ENCODE data around the gene LMTK3. TPM values are rescaled to one million over a fixed set of nuclear protein-coding genes. Genes with fewer than 3 reads are reported as not detected.

LMTK3 gene
- total and polyA plus RNA-seq, 8 donors, result 2.3 to 7.7 (median 3.1) TPM

DNA sequence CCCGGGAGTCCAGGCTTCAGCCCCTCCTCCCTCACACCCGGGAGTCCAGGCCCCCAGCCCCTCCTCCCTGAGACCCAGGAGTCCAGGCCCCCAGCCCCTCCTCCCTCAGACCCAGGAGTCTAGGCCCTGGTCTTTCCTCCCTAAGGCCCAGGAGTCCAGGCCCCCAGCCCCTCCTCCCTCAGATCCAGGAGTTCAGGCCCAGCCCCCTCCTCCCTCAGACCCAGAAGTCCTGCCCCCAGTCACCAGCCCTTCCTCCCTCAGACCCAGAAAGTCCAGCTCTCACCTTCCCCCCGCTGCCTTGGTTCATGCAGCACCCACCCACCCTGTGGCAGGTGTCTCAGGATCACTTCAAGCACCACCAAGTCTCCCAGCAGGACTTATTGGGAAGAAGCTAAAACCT, 28.3 kb downstream of the LMTK3 start:
- no peak for FAIRE-seq
- Histone ChIP-seq H3K36me3 (no peaks in the 10 kb centered on the region), H3K4me3 (no peak overlapping the region), H3K27ac (no peak overlapping the region), H3K4me1 (peaks cover 0 to 8% (median 3%) of the 10 kb centered on the region in 3 donors), H3K27me3 (no peaks in the 10 kb centered on the region), H3K9me3 (no peaks in the 10 kb centered on the region)
- DNase-seq, result peak in 1 of 6 donors; percentile 55
- no peak for ATAC-seq
- WGBS, 2 donors, result 39 to 50% methylated on average over 2 to 3 of the region's 3 CpGs
- TF ChIP-seq, protein P1, sequence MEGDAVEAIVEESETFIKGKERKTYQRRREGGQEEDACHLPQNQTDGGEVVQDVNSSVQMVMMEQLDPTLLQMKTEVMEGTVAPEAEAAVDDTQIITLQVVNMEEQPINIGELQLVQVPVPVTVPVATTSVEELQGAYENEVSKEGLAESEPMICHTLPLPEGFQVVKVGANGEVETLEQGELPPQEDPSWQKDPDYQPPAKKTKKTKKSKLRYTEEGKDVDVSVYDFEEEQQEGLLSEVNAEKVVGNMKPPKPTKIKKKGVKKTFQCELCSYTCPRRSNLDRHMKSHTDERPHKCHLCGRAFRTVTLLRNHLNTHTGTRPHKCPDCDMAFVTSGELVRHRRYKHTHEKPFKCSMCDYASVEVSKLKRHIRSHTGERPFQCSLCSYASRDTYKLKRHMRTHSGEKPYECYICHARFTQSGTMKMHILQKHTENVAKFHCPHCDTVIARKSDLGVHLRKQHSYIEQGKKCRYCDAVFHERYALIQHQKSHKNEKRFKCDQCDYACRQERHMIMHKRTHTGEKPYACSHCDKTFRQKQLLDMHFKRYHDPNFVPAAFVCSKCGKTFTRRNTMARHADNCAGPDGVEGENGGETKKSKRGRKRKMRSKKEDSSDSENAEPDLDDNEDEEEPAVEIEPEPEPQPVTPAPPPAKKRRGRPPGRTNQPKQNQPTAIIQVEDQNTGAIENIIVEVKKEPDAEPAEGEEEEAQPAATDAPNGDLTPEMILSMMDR (IDR thresholded peaks at IDR 0.05), result no peak
- intact Hi-C loops (cut with DNase I), result no loop called here

DNA sequence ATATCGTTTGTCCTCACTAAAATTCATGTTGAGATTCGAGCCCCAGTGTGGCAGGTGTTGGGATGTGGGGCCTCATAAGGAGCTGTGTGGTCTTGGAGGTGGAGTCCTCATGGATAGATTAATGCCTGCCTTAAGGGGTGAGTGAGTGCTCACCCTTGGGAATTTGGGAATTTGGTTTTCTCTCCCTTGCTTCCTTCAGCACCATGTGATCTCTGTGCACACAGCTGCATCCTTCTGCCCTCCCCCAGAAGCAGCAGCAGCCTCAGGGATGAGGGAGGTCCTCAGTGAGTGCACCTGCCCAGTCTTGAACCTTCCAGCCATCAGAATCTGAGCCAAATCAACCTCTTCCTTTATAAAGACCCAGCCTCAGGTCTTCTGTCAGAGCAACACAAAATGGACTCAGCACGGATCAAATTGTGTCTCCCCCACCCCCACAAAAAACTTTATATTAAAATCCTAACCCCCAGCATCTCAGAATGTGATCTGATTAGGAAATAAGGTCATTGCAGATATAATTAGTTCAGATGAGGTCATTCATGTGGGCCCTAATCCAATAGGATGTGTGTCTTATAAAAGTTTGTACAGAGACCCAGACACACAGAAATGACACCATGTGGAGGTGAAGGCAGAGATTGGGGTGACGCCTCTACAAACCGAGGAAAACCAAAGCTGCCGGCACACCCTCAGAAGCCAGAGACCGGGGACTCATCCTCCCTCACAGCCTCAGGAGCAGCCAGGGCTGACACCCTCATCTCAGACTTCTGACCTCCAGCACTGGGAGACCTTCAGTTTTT, 29.6 kb downstream of the LMTK3 start:
- Histone ChIP-seq H3K27me3 (no peaks in the 10 kb centered on the region), H3K9me3 (no peaks in the 10 kb centered on the region), H3K4me3 (no peak overlapping the region), H3K27ac (no peak overlapping the region), H3K36me3 (peaks cover 0 to 4% (median 0%) of the 10 kb centered on the region in 3 donors), H3K4me1 (peaks cover 0 to 6% (median 3%) of the 10 kb centered on the region in 3 donors)
- no peak for ATAC-seq
- WGBS, 2 donors, result 74 to 79% methylated on average over 7 of the region's 7 CpGs
- DNase-seq, result no peak
- intact Hi-C loops (cut with DNase I), result no loop called here
- FAIRE-seq, result no peak
- TF ChIP-seq, protein P1 (IDR thresholded peaks at IDR 0.05), result no peak

DNA sequence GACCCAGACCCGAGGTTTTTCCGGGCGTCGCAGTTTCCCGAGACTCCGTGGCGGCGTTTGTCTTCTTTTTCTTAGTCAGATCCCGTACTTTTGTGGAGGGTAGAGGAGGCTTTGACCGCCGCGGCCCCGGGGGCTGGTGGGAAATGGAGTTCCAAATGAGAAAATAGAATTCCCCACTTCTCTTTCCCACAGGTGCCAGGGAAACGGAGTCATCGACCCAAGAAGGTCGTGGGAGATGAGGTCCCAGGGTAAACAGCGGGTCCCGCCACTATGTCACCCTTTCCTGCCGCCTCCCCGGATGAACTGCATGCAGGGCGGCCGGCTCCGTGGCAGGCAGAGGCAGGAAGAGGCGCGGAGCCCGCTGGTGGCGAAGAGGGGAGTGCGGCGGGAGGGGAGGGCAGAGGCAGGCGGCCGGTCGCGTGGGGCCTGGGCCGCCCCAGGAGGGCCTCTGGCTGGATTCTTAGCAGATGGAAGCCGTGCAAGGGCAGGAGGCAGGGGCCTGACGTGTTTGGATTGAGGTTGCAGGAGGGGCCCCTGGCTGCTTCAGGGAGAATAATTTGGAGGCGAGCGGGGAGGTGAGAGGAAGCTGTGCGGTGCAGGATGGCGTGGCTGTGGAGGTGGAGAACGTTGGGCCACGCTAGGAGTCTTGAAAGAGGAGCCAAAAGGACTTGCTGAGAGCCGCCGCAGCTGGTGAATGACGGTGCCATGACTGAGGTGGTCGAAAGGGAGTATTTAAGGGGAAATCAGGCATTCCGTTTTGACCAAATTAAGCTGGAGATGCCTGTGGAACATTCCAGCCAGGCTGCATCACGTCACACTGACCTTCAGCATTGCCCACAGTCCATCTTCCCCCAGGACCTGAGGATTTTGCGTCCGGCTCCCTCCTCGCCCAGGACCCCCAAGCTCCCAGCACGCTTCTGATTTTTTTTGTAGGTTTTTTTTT, 30.8 kb downstream of the LMTK3 start:
- DNase-seq (peak in 2 of 6 donors; percentile 81), ATAC-seq (peak; percentile 50 to 82 (median 71)), FAIRE-seq (no peak)
- H3K4me3 ChIP-seq, result peak overlapping the region; percentile 31 to 60 (median 42)
- H3K27me3 ChIP-seq, result no peaks in the 10 kb centered on the region
- peak overlapping the region; percentile 15 to 65 (median 44) for H3K27ac ChIP-seq
- intact Hi-C loops (cut with DNase I), result no loop called here
- TF ChIP-seq, protein P1 (IDR thresholded peaks at IDR 0.05), result no peak
- 25 to 30% methylated on average over 51 to 52 of the region's 52 CpGs for WGBS, 2 donors
- H3K9me3 ChIP-seq, result no peaks in the 10 kb centered on the region
- peaks cover 0 to 6% (median 3%) of the 10 kb centered on the region in 3 donors for H3K4me1 ChIP-seq
- H3K36me3 ChIP-seq, result peaks cover 0 to 12% (median 3%) of the 10 kb centered on the region in 3 donors

DNA sequence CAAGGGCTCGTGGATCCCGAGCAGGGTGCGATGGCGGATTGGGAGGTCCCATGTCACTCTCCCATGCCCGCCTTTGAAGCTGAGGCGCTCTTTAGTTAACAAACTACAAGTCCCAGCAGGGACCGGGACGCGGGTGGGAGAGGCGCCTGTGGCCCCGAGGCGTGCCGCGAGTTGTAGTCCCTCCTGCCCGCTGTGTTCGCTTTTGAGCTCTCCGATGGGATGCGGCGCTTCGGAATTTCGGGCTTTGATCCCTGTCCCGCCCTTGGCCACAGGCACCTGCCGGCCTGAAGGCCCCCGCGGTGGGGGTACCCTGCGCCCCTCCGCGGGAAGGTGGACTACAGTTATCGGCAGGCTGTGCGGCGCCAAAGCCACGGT, 31.5 kb downstream of the LMTK3 start:
- Histone ChIP-seq H3K27me3 (no peaks in the 10 kb centered on the region), H3K4me1 (peaks cover 0 to 6% (median 3%) of the 10 kb centered on the region in 3 donors), H3K36me3 (peaks cover 3 to 19% (median 5%) of the 10 kb centered on the region in 3 donors), H3K9me3 (no peaks in the 10 kb centered on the region), H3K27ac (peak overlapping the region; percentile 15 to 65 (median 44)), H3K4me3 (peak overlapping the region; percentile 31 to 60 (median 42))
- ATAC-seq, result peak; percentile 73 to 87 (median 79)
- TF ChIP-seq, protein P1 (IDR thresholded peaks at IDR 0.05), result no peak
- 26 to 32% methylated on average over 32 of the region's 32 CpGs for WGBS, 2 donors
- intact Hi-C loops (cut with DNase I), result no loop called here
- peak in 4 of 6 donors; percentile 66 to 87 (median 76) for DNase-seq
- FAIRE-seq, result no peak

Measured in pancreas (tissue), 10 donors.